Uterus (tissue), 4 donors: Measurements from ENCODE around the gene MTURN. TPM values are rescaled to one million over a fixed set of nuclear protein-coding genes. Genes with fewer than 3 reads are reported as not detected.

ENCODE experiments used
- DNase-seq, 2 donors: peaks; one replicate each; pipeline ENCODE4 v3.0.0-alpha.2; 2019 to 2020
- H3K27ac ChIP-seq, 2 donors: fragments of 200-600 bp; sonication (generic); 1 replicate in 1 of 2; 2 replicates in 1 of 2; pipeline ENCODE4 v1.5.1; 2016 to 2018
- H3K27me3 ChIP-seq, 2 donors: fragments of 200-600 bp; sonication (generic); one replicate each; pipeline ENCODE4 v1.5.1; 2018 to 2019; ENCODE audit warnings: control low read depth in 1 of 2
- H3K36me3 ChIP-seq, 2 donors: fragments of 200-600 bp; sonication (generic); one replicate each; pipeline ENCODE4 v1.5.1; 2019; ENCODE audit warnings: control low read depth in 1 of 2
- H3K4me1 ChIP-seq, 2 donors: fragments of 200-600 bp; sonication (generic); one replicate each; pipeline ENCODE4 v1.5.1; 2018 to 2019; ENCODE audit warnings: control low read depth in 1 of 2
- H3K4me3 ChIP-seq, 2 donors: fragments of 200-600 bp; sonication (generic); 1 replicate in 1 of 2; 2 replicates in 1 of 2; pipeline ENCODE4 v1.5.1; 2018 to 2019; ENCODE audit warnings: mild to moderate bottlenecking in 1 of 2
- H3K9me3 ChIP-seq, 2 donors: fragments of 200-600 bp; sonication (generic); one replicate each; pipeline ENCODE4 v1.5.1; 2019; ENCODE audit warnings: control low read depth in 1 of 2
- CTCF ChIP-seq, 4 experiments: fragments of 200-600 bp in 2 of 4; fragments of 450-650 bp in 2 of 4; sonication (generic) in 2 of 4; IDR thresholded peaks; one replicate each; pipeline ENCODE4 v1.5.1; 2016 to 2019; ENCODE audit warnings: antibody characterized with exemption in 4 of 4, mild to moderate bottlenecking in 2 of 4, moderate library complexity in 1 of 4
- POLR2A ChIP-seq, 2 donors: fragments of 450-650 bp; IDR thresholded peaks; one replicate each; pipeline ENCODE4 v1.6.1; 2016; ENCODE audit warnings: antibody characterized with exemption in 2 of 2, mild to moderate bottlenecking in 1 of 2, moderate library complexity in 1 of 2
- intact Hi-C: fragments of 100-400 bp; cut with DNase I; formaldehyde crosslinking; loops from one replicate; pipeline ENCODE4 v1.15.1; 2023; ENCODE audit warnings: low total_unique reads
- total RNA-seq, 4 donors: library from RNA; depleted of rRNA in 3 of 4; stranded (reverse); fragments of >200 nt in 3 of 4; gene quantifications; one replicate each; pipeline versions ENCODE4 v1.1.0 to v1.2.4, GENCODE V29; 2014 to 2023
- donor health status: DM: yes; HTN: yes; CAD: no.

MTURN gene
- total RNA-seq, 4 donors from 2014 or later: 45.1 to 75.9 (median 53.1) TPM

- intact Hi-C loops: no loop called here
- no peaks in the 10 kb centered on the region for H3K27me3 ChIP-seq
- H3K4me3 ChIP-seq: no peak overlapping the region
- DNase-seq: no peak
- H3K27ac ChIP-seq: no peak overlapping the region
- TF ChIP-seq POLR2A (IDR thresholded peaks at IDR 0.05): no peak
- H3K4me1 ChIP-seq: no peaks in the 10 kb centered on the region
- H3K36me3 ChIP-seq: no peaks in the 10 kb centered on the region
- H3K9me3 ChIP-seq: no peaks in the 10 kb centered on the region
These were observed 48.0 kb downstream of the MTURN start for GRCh38 chr7:30182814-30183213.

- TF ChIP-seq POLR2A (IDR thresholded peaks at IDR 0.05): no peak
- TF ChIP-seq CTCF (IDR thresholded peaks at IDR 0.05): no peak
- Histone ChIP-seq H3K36me3 (no peaks in the 10 kb centered on the region), H3K4me1 (no peaks in the 10 kb centered on the region), H3K27ac (no peak overlapping the region), H3K9me3 (no peaks in the 10 kb centered on the region), H3K4me3 (no peak overlapping the region), H3K27me3 (no peaks in the 10 kb centered on the region)
- no peak for DNase-seq
- intact Hi-C loops: no loop called here
These were observed 49.1 kb downstream of the MTURN start for GRCh38 chr7:30183749-30184369.

- intact Hi-C loops: no loop called here
- no peak for TF ChIP-seq POLR2A (IDR thresholded peaks at IDR 0.05)
- no peak for TF ChIP-seq CTCF (IDR thresholded peaks at IDR 0.05)
- no peak for DNase-seq
- Histone ChIP-seq H3K4me3 (no peak overlapping the region), H3K27ac (no peak overlapping the region), H3K4me1 (no peaks in the 10 kb centered on the region), H3K36me3 (no peaks in the 10 kb centered on the region), H3K27me3 (no peaks in the 10 kb centered on the region), H3K9me3 (no peaks in the 10 kb centered on the region)
These were observed 50.2 kb downstream of the MTURN start for GRCh38 chr7:30184791-30185487.

GRCh38 chr7:30185496-30185895 is 50.7 kb downstream of the MTURN start:
- no peak overlapping the region for H3K27ac ChIP-seq
- intact Hi-C loops: no loop called here
- TF ChIP-seq POLR2A (IDR thresholded peaks at IDR 0.05): no peak
- TF ChIP-seq CTCF (IDR thresholded peaks at IDR 0.05): no peak
- H3K9me3 ChIP-seq: no peaks in the 10 kb centered on the region
- DNase-seq: no peak
- no peaks in the 10 kb centered on the region for H3K36me3 ChIP-seq
- H3K27me3 ChIP-seq: no peaks in the 10 kb centered on the region
- no peak overlapping the region for H3K4me3 ChIP-seq
- H3K4me1 ChIP-seq: no peaks in the 10 kb centered on the region

DNA sequence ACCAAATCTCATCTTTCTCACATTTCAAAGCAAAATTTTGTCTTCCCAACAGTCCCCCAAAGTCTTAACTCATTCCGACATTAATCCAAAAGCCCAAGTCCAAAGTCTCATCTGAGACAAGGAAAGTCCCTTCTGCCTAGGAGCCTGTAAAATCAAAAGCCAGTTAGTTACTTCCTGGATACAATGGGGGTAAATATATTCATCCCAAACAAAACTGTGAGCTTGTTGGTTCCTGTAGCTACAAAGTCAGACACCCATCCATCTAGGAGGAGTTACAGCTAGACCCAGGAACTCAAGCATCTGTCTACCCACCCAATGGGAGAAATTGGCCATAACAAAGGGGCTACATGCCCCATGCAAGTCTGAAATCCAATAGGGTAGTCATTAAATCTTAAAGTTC is 51.9 kb downstream of the MTURN start:
- H3K27me3 ChIP-seq: no peaks in the 10 kb centered on the region
- intact Hi-C loops: no loop called here
- H3K27ac ChIP-seq: no peak overlapping the region
- TF ChIP-seq POLR2A (IDR thresholded peaks at IDR 0.05) (no peak), CTCF (IDR thresholded peaks at IDR 0.05) (no peak)
- DNase-seq: no peak
- H3K36me3 ChIP-seq: no peaks in the 10 kb centered on the region
- H3K9me3 ChIP-seq: no peaks in the 10 kb centered on the region
- H3K4me1 ChIP-seq: no peaks in the 10 kb centered on the region
- H3K4me3 ChIP-seq: no peak overlapping the region
